ENCODE measurements around the gene SLC5A3.

GRCh38 chr21:34110594-34111202 lies 37.3 kb downstream of the SLC5A3 start:
- no peak for TF ChIP-seq PATZ1 (CRISPR knock-in tag; IDR thresholded peaks at IDR 0.05; ENCODE audit: borderline replicate concordance)
- TF ChIP-seq CREB5 (CRISPR knock-in tag; IDR thresholded peaks at IDR 0.05; ENCODE audit: low read depth) = no peak
